Measurements from ENCODE around the gene PALLD. TPM values are rescaled to one million over a fixed set of nuclear protein-coding genes. Genes with fewer than 3 reads are reported as not detected.
"Not testable (repeated sequence)": the region's sequence is repeated elsewhere in the genome, so short reads cannot be mapped to it uniquely, and the experiment has no call there.

The PALLD gene
- total RNA-seq, 1 experiment from 2014 or later = 20.9 TPM

DNA sequence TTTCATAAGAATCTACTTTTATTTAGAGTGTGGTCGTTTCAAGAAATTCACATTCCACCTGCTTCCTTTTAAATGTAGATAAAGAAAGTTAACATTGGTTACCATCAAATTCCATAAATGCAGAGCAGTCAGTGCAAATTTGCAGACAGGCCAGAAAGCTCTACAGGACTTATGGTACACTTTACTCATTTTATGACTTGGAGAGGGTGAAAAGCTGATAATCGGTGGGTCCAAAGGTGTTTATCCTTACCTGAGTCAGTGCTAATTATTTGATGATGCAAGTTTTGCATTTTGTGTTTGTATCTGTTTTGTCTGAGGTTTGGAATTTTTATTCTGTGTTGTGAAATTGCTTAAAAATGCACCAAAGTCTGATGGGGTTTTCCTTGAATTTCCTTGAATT is 193.3 kb downstream of the PALLD start:
- in situ Hi-C loops (cut with HindIII; ENCODE audit: low pct_unique_long_range_greater_than_20kb, low sequenced_read_pairs) = no loop called here
- DNase-seq (ENCODE audit: low read depth, low spot score) = no peak

DNA sequence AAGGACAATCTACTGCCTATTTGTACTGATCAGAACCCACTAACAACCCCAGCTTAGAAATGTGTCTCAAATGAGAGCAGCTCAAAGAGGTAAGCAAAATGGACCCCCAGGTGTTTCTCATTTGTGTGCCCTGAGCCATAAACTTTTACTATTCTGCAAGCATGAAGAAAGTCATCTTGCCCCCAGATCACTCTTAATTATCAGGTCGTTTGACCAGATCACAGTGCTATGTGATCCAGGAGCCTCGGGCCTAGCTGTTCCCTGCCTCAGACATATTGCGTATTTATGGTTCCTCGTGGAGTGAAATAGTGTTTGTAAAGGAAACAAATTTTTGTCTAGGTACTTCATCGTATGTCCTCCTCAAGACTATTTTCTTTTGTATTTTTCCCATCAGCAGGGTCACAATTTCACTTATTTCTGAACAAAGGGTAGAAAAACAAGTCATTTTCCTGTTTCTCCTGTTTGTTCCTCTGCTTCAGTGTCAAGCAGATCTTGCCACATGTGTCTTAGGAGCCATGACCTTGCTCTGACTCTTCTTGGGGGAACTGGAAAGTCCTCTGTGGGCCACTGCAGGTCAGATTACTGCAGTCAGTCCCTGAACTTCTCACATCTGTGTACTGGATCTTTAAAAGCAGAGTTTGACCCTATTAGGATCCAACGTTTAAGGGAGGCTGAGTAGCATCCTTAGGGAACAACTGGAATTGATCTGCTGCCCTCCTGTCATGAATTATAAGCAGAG is 194.9 kb downstream of the PALLD start:
- no peak for DNase-seq (ENCODE audit: low read depth, low spot score)
- in situ Hi-C loops (cut with HindIII; ENCODE audit: low pct_unique_long_range_greater_than_20kb, low sequenced_read_pairs) = no loop called here

DNA sequence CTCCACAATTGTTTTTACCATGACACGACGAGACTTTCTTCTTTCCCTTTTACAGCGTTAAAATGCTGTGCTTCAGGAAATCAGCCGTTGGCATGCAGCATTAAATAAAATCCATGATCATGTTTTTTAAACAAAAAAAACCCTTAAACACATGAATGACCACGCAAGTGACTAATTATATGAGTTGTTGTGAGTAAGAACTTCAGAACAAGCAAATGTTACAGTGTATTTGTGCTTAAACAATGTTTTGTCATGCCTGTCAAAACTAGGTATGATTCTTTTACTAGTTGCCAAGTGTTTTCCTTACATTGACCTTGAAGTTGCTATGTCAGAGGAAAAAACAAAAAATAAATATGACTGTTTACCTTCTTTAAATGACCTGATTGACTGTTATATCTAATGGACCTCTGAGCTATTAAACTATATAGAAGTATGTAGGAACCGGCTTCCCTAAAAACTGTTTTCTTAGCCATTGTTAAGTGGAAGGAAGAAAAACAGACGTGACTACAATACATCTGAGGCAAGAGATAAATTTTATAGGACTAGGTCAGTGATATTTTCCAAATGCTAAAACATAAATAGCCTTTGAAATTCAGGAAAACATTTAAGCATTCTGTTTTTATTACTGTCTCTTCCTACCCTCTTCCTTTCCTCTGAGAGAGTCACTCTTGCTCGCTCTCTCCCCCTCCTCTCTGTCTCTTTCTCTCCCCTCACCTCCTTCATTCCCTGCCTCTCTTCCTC is 197.1 kb downstream of the PALLD start:
- in situ Hi-C loops (cut with HindIII; ENCODE audit: low pct_unique_long_range_greater_than_20kb, low sequenced_read_pairs) = no loop called here
- no peak for DNase-seq (ENCODE audit: low read depth, low spot score)

DNA sequence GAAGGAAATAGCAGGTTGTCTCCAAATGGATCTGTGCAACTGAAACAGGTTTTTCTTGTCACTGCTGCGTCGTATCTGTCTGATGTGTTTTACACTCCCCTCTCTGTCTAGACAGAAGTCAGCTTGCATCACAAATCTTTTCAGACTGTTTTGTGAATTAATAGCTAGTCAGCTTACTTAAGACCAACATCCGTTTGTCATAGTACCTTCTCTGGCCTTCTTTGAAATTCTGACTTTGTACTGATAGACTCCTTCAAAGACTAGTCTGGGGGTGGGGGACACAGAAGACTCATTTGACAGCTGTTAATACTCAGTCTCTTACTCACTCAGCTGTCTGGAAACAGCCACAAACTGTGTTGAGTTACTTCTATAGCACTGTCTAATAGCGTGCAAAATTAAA is 197.8 kb downstream of the PALLD start:
- in situ Hi-C loops (cut with HindIII; ENCODE audit: low pct_unique_long_range_greater_than_20kb, low sequenced_read_pairs) = no loop called here
- no peak for DNase-seq (ENCODE audit: low read depth, low spot score)

DNA sequence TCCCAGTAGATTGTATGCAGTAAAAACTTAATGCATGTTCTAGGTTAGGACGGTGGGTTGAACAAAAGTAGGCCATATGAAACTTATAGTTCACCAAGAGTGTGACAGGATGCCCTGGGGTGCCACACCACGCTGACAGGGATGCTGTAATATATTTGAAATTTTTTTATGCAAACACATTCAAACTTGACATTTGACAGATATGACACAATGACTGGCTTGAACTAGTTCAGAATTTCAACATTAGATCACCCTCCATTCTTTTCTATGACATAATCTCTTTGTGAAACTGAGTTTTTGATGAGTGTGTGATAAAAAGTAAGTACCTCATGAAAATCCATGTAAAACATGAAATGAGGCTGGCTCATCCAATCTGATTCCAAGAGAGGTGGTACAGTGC is 198.4 kb downstream of the PALLD start:
- DNase-seq (ENCODE audit: low read depth, low spot score) = no peak
- in situ Hi-C loops (cut with HindIII; ENCODE audit: low pct_unique_long_range_greater_than_20kb, low sequenced_read_pairs) = no loop called here

DNA sequence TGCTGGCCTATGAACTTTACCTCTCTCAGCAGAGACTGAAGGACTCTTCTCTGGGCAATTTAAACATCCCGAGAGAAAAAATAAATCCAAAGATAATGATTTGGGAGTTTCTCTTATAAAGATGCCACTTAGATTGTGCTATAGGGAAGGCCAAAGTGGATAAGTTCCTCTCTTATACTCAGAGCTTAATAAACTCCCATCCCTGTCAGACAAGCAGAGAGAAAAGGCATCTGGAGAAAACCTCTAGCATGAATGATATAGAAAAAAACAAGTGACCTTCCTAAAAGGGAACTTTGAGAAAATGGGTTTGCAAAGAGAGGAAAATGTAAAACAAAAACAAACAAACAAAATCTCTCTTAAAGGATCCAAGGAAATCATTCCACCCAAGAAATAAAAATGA is 199.4 kb downstream of the PALLD start:
- in situ Hi-C loops (cut with HindIII; ENCODE audit: low pct_unique_long_range_greater_than_20kb, low sequenced_read_pairs) = no loop called here
- no peak for DNase-seq (ENCODE audit: low read depth, low spot score)

DNA sequence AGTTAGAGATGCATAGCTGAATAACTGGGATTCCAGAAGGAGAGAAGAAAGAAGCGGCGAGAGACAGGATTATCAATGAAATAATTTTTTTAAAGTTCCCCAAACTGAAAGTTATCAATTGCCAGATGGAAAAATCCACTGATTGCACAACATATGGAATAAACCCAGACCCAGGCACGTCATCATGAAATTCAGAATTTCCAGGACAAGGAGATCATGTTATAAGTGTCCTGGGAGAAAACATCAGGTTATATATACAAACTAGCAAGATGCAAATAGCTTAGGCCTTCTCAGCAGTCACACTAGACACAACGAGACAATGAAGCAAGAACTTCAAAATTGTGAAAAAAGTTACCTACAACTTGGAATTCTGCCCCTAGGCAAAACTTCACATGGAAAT is 200.0 kb downstream of the PALLD start:
- DNase-seq (ENCODE audit: low read depth, low spot score) = no peak
- in situ Hi-C loops (cut with HindIII; ENCODE audit: low pct_unique_long_range_greater_than_20kb, low sequenced_read_pairs) = no loop called here

DNA sequence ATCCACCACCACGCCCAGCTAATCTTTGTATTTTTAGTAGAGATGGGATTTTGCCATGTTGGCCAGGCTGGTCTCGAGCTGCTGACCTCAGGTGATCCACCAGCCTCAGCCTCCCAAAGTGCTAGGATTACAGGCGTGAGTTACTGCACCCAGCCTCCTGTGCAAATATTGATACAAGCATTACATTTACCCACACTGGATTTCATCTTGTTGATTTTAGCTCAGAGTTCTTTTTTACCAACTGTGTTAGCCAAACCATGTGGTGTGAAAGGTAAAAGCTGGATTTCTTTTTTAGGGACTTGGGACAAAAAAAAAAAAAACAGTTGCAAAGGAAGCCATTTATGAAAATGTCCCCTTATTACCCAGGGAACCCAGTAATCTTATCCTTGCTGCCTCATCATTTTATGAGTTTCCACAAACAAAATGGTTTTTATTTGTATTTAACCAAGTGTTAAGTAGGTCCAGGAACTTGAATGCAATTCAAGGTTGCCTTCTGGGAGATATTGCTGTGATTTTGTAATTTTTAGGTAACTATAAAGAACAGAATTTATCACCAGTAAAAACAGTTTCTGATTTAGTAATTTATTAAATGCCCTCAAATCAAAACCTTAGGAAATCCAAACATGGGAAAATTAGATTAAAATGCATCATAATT is 202.5 kb downstream of the PALLD start:
- in situ Hi-C loops (cut with HindIII; ENCODE audit: low pct_unique_long_range_greater_than_20kb, low sequenced_read_pairs) = no loop called here
- DNase-seq (ENCODE audit: low read depth, low spot score) = no peak

DNA sequence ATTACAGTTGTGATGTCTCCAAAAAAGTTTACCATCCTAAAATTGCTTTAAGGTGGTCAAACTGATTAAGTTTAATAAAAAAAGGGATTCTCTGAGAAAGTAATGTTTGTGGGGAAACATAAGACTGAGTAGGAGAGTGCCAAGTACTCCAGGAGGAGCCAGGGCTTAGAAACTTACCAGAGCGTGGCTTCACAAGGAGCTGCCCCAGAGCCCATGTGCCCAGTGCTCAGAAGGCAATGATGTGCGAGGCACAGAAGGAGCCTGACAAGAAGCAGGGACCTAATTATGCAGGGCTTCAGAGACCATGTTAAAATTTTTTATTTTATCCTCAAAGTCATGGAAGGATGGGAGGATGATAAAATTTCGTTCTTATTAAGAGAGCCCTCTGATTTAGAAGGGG is 204.2 kb downstream of the PALLD start:
- in situ Hi-C loops (cut with HindIII; ENCODE audit: low pct_unique_long_range_greater_than_20kb, low sequenced_read_pairs) = loop anchor here (25.0 kb wide), 1 partner anchor 211 kb away; no protein-coding TSS in a partner anchor
- DNase-seq (ENCODE audit: low read depth, low spot score) = no peak

DNA sequence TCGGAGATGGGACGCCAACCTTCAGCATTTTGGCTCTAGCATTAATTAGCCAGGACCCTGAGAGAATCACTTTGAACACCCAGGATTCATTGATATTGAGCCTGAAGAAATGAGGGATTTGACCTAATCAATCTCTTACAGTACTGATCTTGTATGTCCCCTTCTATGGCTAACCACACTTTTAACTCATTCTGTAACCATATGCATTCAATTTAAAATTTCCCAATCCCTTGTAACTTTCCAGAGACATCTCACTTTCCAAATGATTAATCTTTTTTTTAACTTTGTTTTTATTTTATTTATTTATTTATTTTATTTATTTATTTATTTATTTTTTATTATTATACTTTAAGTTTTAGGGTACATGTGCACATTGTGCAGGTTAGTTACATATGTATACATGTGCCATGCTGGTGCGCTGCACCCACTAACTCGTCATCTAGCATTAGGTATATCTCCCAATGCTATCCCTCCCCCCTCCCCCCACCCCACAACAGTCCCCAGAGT is 205.8 kb downstream of the PALLD start:
- DNase-seq (ENCODE audit: low read depth, low spot score) = not testable (repeated sequence)
- in situ Hi-C loops (cut with HindIII; ENCODE audit: low pct_unique_long_range_greater_than_20kb, low sequenced_read_pairs) = loop anchor here (25.0 kb wide), 1 partner anchor 210 kb away; no protein-coding TSS in a partner anchor

DNA sequence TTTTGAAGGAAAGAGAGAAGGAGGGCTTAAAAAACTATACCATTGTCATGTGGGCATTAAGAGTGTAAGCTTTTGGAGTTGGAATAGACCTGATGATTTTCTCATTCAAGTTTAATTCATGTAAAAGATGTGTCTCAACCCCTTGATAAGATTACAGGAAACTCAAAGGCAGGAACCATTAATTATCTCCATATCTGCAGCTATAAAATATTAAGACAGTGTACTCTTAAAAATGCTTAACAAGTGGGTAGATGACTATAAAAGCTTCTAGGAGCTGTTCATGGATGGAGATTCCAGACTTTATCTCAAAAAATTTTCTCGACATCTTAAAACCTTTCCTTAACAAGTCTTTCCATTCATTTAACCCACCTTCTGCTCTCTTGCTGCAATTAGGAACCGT is 208.3 kb downstream of the PALLD start:
- DNase-seq (ENCODE audit: low read depth, low spot score) = no peak
- in situ Hi-C loops (cut with HindIII; ENCODE audit: low pct_unique_long_range_greater_than_20kb, low sequenced_read_pairs) = loop anchor here (25.0 kb wide), 1 partner anchor 207 kb away; no protein-coding TSS in a partner anchor

DNA sequence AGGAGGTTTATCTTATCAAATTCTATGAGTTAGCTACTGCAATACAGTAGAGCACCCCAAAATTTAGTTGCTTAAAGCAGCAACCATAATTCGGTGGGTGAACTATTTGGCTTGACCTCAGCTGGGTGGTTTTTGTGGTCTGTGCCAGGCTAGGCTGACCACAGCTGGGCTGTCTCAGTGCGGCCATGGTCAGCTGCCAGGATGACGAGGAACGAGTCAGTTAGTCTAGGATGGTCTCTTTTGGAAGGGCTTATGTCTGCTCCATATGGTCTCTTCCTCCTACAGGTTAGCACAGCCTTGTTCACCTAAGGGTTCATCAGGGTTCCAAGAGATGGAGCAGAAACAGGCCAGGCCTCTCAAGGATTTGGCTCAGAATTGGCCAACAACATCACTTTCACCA is 210.4 kb downstream of the PALLD start:
- in situ Hi-C loops (cut with HindIII; ENCODE audit: low pct_unique_long_range_greater_than_20kb, low sequenced_read_pairs) = loop anchor here (25.0 kb wide), 1 partner anchor 205 kb away; no protein-coding TSS in a partner anchor
- DNase-seq (ENCODE audit: low read depth, low spot score) = no peak

DNA sequence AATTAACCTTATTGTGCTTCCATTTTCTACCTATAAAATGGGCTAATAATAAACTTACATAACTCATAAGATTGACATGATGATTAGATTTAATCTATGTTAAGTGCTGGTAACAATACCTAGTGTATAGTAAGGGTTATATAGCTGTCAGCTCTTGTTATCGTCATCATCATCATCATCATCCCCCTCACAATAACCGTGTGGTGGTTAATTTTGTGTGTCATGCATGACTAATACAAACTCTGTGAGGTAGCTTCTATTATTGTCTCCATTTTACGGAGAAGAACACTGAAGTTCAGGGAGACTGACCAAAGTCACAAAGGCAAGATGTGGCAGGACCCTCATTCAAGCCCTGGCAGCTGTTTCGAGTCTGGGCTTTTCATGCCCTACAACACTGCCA is 211.3 kb downstream of the PALLD start:
- in situ Hi-C loops (cut with HindIII; ENCODE audit: low pct_unique_long_range_greater_than_20kb, low sequenced_read_pairs) = loop anchor here (25.0 kb wide), 1 partner anchor 204 kb away; no protein-coding TSS in a partner anchor
- DNase-seq (ENCODE audit: low read depth, low spot score) = no peak

DNA sequence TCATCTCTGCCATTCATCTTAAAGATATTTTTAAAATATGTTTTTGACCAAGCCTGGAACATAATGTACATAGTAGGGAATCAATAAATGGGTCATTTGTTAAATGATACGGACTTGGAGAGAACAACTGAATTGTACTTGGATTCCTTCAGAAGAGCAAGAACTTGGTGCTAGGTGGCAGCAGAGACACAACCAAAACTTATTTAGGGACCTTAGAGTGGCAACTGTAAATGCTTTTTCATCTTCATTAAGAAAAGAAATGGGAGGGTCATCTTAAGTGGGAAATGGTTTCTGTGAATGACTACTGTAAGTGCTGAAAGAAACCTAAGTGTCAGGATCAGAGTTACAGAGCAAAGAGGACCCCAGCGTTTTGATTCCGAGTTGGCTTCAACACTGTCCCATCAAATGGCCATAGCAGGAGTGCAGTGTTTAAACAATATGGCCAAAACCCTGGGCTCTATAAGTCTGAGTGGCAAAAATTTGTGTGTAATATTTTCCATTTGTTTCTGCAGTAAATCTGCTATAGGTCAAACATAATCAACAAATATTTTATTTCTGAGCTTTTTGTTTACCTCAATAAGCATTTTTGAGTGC is 213.6 kb downstream of the PALLD start:
- in situ Hi-C loops (cut with HindIII; ENCODE audit: low pct_unique_long_range_greater_than_20kb, low sequenced_read_pairs) = loop anchor here (5.0 to 25.0 kb wide), 2 partner anchors 62 to 202 kb away; no protein-coding TSS in a partner anchor
- peak; percentile 76 for DNase-seq (ENCODE audit: low read depth, low spot score)

DNA sequence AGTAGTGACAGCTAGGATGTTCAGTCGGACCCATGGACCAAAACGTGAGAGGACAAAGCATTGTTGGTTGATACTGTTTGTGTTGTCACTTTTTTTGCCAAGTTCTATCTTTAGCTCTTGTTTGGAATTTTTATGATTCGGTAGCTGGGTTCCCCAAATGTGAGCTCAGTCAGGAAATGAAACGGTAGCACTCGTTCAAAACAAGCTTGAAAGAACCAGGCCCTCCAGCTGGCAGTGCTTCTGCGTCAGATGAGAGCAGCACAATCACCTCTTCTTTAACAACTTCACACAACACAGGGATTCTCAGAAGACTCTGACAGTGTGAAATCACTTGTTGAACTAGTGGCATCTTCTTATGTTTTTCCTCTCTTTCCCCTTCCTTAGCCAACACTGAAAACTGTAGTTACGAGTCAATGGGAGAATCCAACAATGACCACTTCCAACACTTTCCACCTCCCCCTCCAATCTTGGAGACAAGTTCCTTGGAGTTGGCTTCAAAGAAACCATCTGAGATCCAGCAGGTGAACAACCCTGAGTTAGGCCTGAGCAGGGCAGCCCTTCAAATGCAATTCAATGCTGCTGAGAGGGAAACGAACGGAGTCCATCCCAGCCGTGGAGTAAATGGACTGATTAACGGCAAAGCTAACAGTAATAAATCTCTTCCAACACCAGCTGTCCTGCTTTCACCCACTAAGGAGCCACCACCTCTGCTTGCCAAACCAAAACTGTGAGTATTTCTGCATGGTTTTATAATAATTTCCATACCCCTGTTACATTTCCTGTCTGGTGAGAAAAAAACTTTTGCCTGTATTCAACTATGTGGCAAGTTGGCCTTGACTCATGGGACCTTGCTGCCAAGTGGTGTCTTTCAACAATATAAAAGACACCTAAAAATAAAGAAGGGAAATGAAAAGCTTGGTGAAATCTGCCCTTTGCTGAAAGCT is 214.6 kb downstream of the PALLD start:
- in situ Hi-C loops (cut with HindIII; ENCODE audit: low pct_unique_long_range_greater_than_20kb, low sequenced_read_pairs) = loop anchor here (5.0 to 25.0 kb wide), 2 partner anchors 61 to 201 kb away; no protein-coding TSS in a partner anchor
- DNase-seq (ENCODE audit: low read depth, low spot score) = no peak

DNA sequence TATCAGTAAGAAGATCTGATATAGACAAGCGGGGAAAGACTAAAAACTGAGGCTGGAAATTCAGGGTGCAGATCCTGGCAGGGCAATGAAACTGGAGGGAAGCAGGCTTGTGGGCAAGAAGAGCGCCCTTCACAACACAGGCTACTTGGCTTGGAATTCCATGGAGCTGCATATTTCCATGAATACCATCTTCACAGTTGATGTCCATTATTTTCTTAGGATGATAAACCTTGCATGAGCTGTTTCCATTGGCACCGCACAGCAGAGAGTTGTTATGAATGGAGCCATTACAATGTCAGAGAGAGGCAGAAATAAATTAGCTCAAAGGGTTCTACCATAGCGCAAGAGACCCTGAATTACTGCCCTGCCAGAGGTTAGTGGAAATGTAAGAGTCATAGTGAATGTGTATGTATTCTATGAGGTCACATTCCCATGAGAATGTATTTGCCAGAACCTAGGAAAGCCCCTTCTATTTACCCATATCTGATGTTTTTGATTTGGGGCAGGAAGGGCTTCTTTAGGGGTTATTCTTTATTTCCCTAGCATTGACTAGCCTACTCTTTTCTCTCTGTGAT is 215.6 kb downstream of the PALLD start:
- DNase-seq (ENCODE audit: low read depth, low spot score) = no peak
- in situ Hi-C loops (cut with HindIII; ENCODE audit: low pct_unique_long_range_greater_than_20kb, low sequenced_read_pairs) = loop anchor here (5.0 to 25.0 kb wide), 2 partner anchors 60 to 200 kb away; no protein-coding TSS in a partner anchor
